RKO (cell line): ENCODE measurements around the gene GRM8.
A peak's percentile ranks its signal among the peaks of the same experiment; 100 is the strongest.
"Not testable (repeated sequence)": the region's sequence is repeated elsewhere in the genome, so short reads cannot be mapped to it uniquely, and the experiment has no call there.

ENCODE experiments used
- DNase-seq: peaks from one replicate; pipeline ENCODE4 v3.0.0-alpha.2; 2016; ENCODE audit warnings: low spot score

GRM8 gene

GRCh38 chr7:126908564-126908963 lies 344.2 kb downstream of the GRM8 start:
- DNase-seq: not testable (repeated sequence)

GRCh38 chr7:126907657-126908056 lies 345.1 kb downstream of the GRM8 start:
- DNase-seq: not testable (repeated sequence)

DNA sequence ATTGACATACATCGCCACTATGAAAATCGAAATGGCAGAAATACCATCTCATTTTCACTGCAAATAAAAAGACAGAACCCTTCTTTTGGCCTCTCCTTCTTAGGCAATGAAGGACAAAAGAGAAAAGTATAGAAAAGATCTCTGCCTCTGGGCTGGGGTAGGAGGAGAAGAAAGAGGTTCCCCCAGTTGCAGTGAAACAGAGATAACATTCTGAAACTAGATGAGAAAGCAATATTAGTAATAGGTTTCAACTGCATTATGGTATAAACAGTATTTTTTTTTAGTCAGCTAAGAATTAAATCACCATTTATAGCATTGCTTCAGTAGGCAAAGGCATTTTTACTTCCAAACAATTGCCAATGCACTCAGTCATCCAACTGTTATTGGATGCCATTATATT lies 347.5 kb downstream of the GRM8 start:
- not testable (repeated sequence) for DNase-seq

GRCh38 chr7:126901041-126901765 lies 351.5 kb downstream of the GRM8 start:
- DNase-seq: not testable (repeated sequence)

DNA sequence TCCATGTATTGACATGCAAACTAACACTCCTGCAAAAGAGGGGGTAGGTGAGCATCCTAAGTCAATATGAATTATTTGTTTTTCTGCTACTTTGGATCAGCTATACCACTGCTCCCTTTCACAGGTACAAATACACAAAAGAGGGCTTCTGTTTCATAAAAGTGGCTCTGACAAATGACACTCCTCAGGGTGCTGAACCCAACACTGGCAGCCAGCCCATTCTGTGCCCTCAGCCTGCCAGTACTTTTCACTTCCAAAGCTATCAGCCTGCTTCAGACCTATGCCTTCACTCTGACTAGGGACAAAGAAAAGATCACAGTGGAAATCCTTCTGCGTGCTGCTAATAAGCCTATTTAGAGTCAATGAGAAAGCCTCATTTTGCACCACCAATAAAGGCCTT lies 364.8 kb downstream of the GRM8 start:
- not testable (repeated sequence) for DNase-seq

DNA sequence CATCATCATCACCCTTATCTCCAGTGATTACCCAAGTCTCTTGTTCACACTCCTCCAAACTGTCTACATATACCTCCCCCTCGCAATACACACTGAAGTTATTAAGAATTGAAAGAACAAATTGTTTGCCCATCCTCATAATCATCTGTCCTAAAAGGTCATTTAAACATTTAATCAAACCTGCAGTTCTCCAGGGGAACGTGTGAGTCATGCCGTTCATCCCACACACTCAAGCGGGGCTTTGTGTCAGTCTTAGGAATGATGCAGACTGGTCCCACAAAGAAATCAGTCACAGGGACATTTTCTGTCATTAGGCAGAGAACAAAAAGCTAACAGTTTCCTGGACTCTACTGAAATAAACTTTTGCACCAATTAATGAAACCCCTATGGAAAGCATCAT lies 365.2 kb downstream of the GRM8 start:
- not testable (repeated sequence) for DNase-seq

- not testable (repeated sequence) for DNase-seq
These were observed 370.0 kb downstream of the GRM8 start for GRCh38 chr7:126882730-126883129.

DNA sequence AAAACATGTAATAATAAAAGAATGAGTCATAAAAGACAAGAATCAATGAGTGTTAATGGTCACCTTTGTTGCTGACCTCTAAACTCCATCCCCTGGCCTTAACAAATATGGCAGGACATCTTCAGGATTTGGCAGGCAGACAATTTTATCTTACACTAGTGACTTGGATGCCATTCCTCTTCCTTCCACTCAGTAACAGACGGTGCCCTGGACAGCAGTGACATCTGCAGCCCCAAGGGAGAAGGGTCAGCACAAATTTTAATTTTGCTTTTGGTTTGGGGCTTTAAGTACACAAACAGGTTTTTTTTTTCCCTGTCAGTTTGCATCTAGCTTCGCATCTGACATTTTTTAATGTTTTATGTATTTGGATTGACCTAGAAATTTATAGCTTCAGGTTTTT lies 370.8 kb downstream of the GRM8 start:
- DNase-seq: peak; percentile 30

GRCh38 chr7:126881315-126881714 lies 371.4 kb downstream of the GRM8 start:
- no peak for DNase-seq

DNA sequence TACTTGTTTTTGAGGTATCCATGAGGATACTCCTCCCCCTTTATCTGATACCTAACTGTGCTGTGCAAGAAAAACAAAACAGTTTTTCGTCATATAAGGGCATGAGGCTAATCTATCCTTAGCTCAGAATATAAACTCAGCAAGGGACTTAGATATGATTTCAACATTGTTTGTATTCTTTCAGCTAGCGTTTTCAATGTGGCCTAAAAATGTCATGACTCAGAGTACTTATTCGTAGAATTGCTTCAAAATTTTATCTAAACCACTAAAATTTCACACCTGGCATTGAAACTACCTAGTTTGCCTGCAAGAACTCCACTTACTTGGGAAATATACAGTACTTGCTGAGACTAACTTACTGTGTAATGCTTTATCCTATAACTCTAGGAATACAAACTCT lies 376.2 kb downstream of the GRM8 start:
- DNase-seq: not testable (repeated sequence)

- DNase-seq: peak; percentile 53
These were observed 395.9 kb downstream of the GRM8 start for GRCh38 chr7:126856691-126857291.

DNA sequence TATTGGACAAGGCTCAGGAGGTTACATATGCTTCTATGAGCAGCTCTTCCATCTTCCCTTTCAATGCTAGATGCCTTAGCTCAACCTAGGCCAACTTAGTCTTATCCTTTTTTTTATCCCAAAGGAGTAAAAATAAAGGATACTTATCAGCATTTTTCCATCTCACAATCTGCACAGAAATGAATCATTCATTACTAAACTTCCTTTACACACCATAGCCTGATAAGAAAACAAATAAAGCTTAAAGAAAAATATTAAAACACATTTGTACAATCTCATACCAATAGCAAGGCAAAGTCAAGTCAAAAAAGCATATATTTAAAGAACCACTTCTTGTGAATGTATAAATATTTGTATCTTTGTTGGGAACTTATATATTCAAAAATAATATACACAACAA lies 407.4 kb downstream of the GRM8 start:
- no peak for DNase-seq

DNA sequence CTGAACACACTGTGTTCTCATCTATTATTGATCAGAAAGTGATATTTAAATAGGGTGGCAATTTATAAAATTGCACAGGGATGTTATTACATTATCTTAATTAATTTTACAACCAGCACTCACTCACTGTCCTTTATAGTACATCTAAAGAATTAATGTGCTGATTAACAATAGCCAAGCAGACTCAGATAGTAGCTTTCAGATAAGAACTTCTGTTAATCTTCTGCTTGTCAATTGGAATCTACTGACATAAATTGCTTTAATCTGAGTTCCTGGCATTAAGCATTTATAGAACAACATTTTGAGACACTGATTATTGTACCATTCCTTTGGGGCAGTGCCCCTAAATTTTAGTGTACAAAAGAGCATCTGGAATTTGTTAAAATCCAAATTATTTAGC lies 408.9 kb downstream of the GRM8 start:
- DNase-seq: no peak

- DNase-seq: no peak
These were observed 409.4 kb downstream of the GRM8 start for GRCh38 chr7:126843336-126843735.

- DNase-seq: no peak
These were observed 410.3 kb downstream of the GRM8 start for GRCh38 chr7:126842451-126842850.

GRCh38 chr7:126840869-126841268 lies 411.9 kb downstream of the GRM8 start:
- no peak for DNase-seq

GRCh38 chr7:126839624-126840023 lies 413.1 kb downstream of the GRM8 start:
- no peak for DNase-seq

DNA sequence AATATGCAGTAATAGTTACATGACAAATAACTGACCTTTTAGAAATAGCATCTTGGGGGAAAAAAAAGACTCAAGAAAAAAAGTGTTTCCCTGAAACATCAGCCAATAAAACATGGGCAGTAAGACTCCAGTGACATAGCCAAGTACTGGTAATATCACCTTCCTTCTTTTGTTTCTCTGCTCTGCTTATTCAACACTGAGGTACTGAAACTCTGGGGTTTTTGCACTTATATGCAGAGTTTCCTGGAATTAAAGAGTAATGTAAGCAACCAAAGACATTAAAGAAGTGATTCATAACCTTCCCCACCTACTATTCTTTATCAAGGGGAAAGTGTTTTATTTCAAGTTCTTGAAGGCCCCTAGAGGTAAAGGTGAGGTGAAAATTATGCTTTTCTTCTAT lies 414.5 kb downstream of the GRM8 start:
- DNase-seq: no peak

DNA sequence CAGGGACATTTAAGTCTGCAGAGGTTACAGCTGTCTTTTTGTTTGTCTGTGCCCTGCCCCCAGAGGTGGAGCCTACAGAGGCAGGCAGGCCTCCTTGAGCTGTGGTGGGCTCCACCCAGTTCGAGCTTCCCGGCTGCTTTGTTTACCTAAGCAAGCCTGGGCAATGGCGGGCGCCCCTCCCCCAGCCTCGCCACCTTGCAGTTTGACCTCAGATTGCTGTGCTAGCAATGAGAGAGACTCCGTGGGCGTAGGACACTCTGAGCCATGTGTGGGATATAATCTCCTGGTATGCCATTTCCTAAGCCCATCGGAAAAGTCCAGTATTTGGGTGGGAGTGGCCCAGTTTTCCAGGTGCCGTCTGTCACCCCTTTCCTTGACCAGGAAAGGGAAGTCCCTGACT lies 421.5 kb downstream of the GRM8 start:
- not testable (repeated sequence) for DNase-seq

- no peak for DNase-seq
These were observed 431.8 kb downstream of the GRM8 start for GRCh38 chr7:126820925-126821324.

DNA sequence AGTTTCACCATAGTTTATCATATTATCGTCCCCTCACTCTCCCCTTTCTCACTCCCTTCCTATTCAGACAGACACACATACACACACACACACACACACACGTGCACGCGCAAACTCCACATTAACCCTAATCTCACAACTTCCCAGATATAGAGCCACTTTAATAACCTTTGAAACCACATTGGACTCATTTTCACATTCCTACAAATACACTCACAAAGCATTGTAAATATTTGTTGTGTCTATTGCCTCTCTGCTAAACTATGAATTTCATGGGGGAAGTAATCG lies 433.6 kb downstream of the GRM8 start:
- no peak for DNase-seq

GRCh38 chr7:126818393-126819196 lies 434.1 kb downstream of the GRM8 start:
- no peak for DNase-seq

- DNase-seq: no peak
These were observed 443.6 kb downstream of the GRM8 start for GRCh38 chr7:126809188-126809587.
